Measurements from ENCODE around the gene FZD2. TPM values are rescaled to one million over a fixed set of nuclear protein-coding genes. Genes with fewer than 3 reads are reported as not detected.
"Not testable (repeated sequence)": the region's sequence is repeated elsewhere in the genome, so short reads cannot be mapped to it uniquely, and the experiment has no call there.

Gene FZD2
- total RNA-seq, result 73.6 and 89.7 TPM in 2 replicates
- long read RNA-seq, partial matches to known transcripts, result 0 of 4 reads
- long read RNA-seq, other reads (novel, unspliced or antisense), result 0 of 4 reads

- H3K27ac Mint-ChIP-seq, result peak within 1 kb of the TSS; percentile 100
- peaks cover 10% of the 10 kb centered on the region for H3K36me3 Mint-ChIP-seq (ENCODE audit: insufficient read depth)
- DNase-seq (ENCODE audit: low spot score, unreplicated experiment), result peak; percentile 86
- peaks cover 53% of the 10 kb centered on the region for H3K4me1 Mint-ChIP-seq (ENCODE audit: low read depth)
- TF ChIP-seq, protein P1, sequence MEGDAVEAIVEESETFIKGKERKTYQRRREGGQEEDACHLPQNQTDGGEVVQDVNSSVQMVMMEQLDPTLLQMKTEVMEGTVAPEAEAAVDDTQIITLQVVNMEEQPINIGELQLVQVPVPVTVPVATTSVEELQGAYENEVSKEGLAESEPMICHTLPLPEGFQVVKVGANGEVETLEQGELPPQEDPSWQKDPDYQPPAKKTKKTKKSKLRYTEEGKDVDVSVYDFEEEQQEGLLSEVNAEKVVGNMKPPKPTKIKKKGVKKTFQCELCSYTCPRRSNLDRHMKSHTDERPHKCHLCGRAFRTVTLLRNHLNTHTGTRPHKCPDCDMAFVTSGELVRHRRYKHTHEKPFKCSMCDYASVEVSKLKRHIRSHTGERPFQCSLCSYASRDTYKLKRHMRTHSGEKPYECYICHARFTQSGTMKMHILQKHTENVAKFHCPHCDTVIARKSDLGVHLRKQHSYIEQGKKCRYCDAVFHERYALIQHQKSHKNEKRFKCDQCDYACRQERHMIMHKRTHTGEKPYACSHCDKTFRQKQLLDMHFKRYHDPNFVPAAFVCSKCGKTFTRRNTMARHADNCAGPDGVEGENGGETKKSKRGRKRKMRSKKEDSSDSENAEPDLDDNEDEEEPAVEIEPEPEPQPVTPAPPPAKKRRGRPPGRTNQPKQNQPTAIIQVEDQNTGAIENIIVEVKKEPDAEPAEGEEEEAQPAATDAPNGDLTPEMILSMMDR (IDR thresholded peaks at IDR 0.05; ENCODE audit: unreplicated experiment), result no peak
- no peaks in the 10 kb centered on the region for H3K27me3 Mint-ChIP-seq
- H3K9me3 Mint-ChIP-seq (ENCODE audit: low read depth), result no peaks in the 10 kb centered on the region
- peak within 1 kb of the TSS; percentile 93 for H3K4me3 Mint-ChIP-seq (ENCODE audit: low read depth)
These were observed at the start of gene FZD2 for GRCh38 chr17:44556832-44557606. Gene FZD2 (plus strand): TSS chr17:44557484. CDS start chr17:44557689, 205 bp downstream.

- Mint-ChIP-seq H3K4me3 (ENCODE audit: low read depth) (peak overlapping the region; percentile 31), H3K27ac (peak overlapping the region; percentile 3)
- not testable (repeated sequence) for H3K4me1 Mint-ChIP-seq (ENCODE audit: low read depth); DNase-seq (ENCODE audit: low spot score, unreplicated experiment); H3K36me3 Mint-ChIP-seq (ENCODE audit: insufficient read depth); H3K9me3 Mint-ChIP-seq (ENCODE audit: low read depth); H3K27me3 Mint-ChIP-seq
These were observed 45.8 kb upstream of the FZD2 start for GRCh38 chr17:44511241-44512134.

- Mint-ChIP-seq H3K9me3 (ENCODE audit: low read depth) (no peaks in the 10 kb centered on the region), H3K27me3 (peaks cover 7% of the 10 kb centered on the region), H3K4me1 (ENCODE audit: low read depth) (no peaks in the 10 kb centered on the region), H3K36me3 (ENCODE audit: insufficient read depth) (no peaks in the 10 kb centered on the region), H3K4me3 (ENCODE audit: low read depth) (no peak overlapping the region), H3K27ac (no peak overlapping the region)
- TF ChIP-seq, protein P1 (IDR thresholded peaks at IDR 0.05; ENCODE audit: unreplicated experiment), result no peak
- DNase-seq (ENCODE audit: low spot score, unreplicated experiment), result no peak
These were observed 39.3 kb upstream of the FZD2 start for GRCh38 chr17:44518032-44518431.

- no peaks in the 10 kb centered on the region for H3K4me1 Mint-ChIP-seq (ENCODE audit: low read depth)
- no peak for DNase-seq (ENCODE audit: low spot score, unreplicated experiment)
- H3K27ac Mint-ChIP-seq, result no peak overlapping the region
- TF ChIP-seq, protein P1 (IDR thresholded peaks at IDR 0.05; ENCODE audit: unreplicated experiment), result peak; percentile 34
- no peak overlapping the region for H3K4me3 Mint-ChIP-seq (ENCODE audit: low read depth)
- peaks cover 4% of the 10 kb centered on the region for H3K27me3 Mint-ChIP-seq
- H3K36me3 Mint-ChIP-seq (ENCODE audit: insufficient read depth), result no peaks in the 10 kb centered on the region
- peaks cover 5% of the 10 kb centered on the region for H3K9me3 Mint-ChIP-seq (ENCODE audit: low read depth)
These were observed 34.2 kb upstream of the FZD2 start for GRCh38 chr17:44522883-44523671.

GRCh38 chr17:44523672-44523972 is 33.7 kb upstream of the FZD2 start:
- DNase-seq (ENCODE audit: low spot score, unreplicated experiment), result no peak
- TF ChIP-seq, protein P1 (IDR thresholded peaks at IDR 0.05; ENCODE audit: unreplicated experiment), result no peak
- Mint-ChIP-seq H3K27me3 (peaks cover 4% of the 10 kb centered on the region), H3K9me3 (ENCODE audit: low read depth) (peaks cover 5% of the 10 kb centered on the region), H3K27ac (no peak overlapping the region), H3K4me1 (ENCODE audit: low read depth) (no peaks in the 10 kb centered on the region), H3K36me3 (ENCODE audit: insufficient read depth) (no peaks in the 10 kb centered on the region), H3K4me3 (ENCODE audit: low read depth) (no peak overlapping the region)

Data from progenitor cell of endocrine pancreas (in vitro differentiated cells).